PC-9 (cell line): Measurements from ENCODE around the gene SNX15. TPM values are rescaled to one million over a fixed set of nuclear protein-coding genes. Genes with fewer than 3 reads are reported as not detected.

Source experiments
- BruUV-seq: library from RNA; stranded (reverse); fragments of 400-500 nt; replicated peaks from 2 replicates; lab custom pipeline; 2021; lab: Mats Ljungman, UMichigan
- CTCF ChIA-PET: fragments of 300-600 bp; sonication (Branson Sonifier 250); formaldehyde crosslinking; loops from one replicate; lab custom pipeline; 2022; ENCODE audit warnings: antibody characterized with exemption; lab: Charles Lee
- POLR2A ChIA-PET: fragments of 300-600 bp; sonication (Branson Sonifier 250); formaldehyde crosslinking; loops from one replicate; lab custom pipeline; 2022; ENCODE audit warnings: antibody characterized with exemption; ENCODE audit not compliant: unreplicated experiment; lab: Charles Lee
- DNase-seq, 2 experiments: peaks; one replicate each; pipeline versions ENCODE4 v3.0.0 to v3.0.0-alpha.2; 2015 to 2022; ENCODE audit warnings: mixed read lengths in 1 of 2
- H2AFZ ChIP-seq: fragments of 200-600 bp; sonication (generic); 2 replicates; pipeline ENCODE4 v1.8.1; 2017; ENCODE audit warnings: antibody characterized with exemption
- H3F3A ChIP-seq: fragments of 200-600 bp; sonication (generic); 2 replicates; pipeline ENCODE4 v1.8.1; 2017; ENCODE audit warnings: antibody characterized with exemption, mild to moderate bottlenecking, low read depth; ENCODE audit not compliant: insufficient read depth
- H3K27ac ChIP-seq: fragments of 200-600 bp; sonication (generic); 2 replicates; pipeline ENCODE4 v1.6.1; 2016; ENCODE audit warnings: mixed run types
- H3K27me3 ChIP-seq: fragments of 200-600 bp; sonication (generic); 2 replicates; pipeline ENCODE4 v1.6.1; 2016; ENCODE audit warnings: low read depth, mixed run types; ENCODE audit not compliant: insufficient read depth
- H3K36me3 ChIP-seq: fragments of 200-600 bp; sonication (generic); 2 replicates; pipeline ENCODE4 v1.6.1; 2016; ENCODE audit warnings: low read depth, mixed run types
- H3K4me1 ChIP-seq: fragments of 200-600 bp; sonication (generic); replicated peaks from 2 replicates; pipeline ENCODE4 v1.6.1; 2016; ENCODE audit warnings: mixed run types; ENCODE audit not compliant: insufficient read depth
- H3K4me2 ChIP-seq: fragments of 200-600 bp; sonication (generic); 2 replicates; pipeline ENCODE4 v1.6.1; 2017; ENCODE audit warnings: mixed run types
- H3K4me3 ChIP-seq: fragments of 200-600 bp; sonication (generic); 2 replicates; pipeline ENCODE4 v1.6.1; 2016; ENCODE audit warnings: mixed run types
- H3K79me2 ChIP-seq: fragments of 200-600 bp; sonication (generic); 2 replicates; pipeline ENCODE4 v1.6.1; 2017; ENCODE audit warnings: low read depth, mixed run types
- H3K9me2 ChIP-seq: fragments of 200-600 bp; sonication (generic); 2 replicates; pipeline ENCODE4 v1.8.1; 2017; ENCODE audit warnings: mild to moderate bottlenecking; ENCODE audit not compliant: insufficient read depth
- H3K9me3 ChIP-seq: fragments of 200-600 bp; sonication (generic); 2 replicates; pipeline ENCODE4 v1.8.1; 2016; ENCODE audit warnings: low read depth; ENCODE audit not compliant: insufficient read depth
- H4K20me1 ChIP-seq: fragments of 200-600 bp; sonication (generic); 2 replicates; pipeline ENCODE4 v1.8.1; 2017; ENCODE audit not compliant: insufficient read depth
- CTCF ChIP-seq: fragments of 200-600 bp; sonication (generic); conservative IDR thresholded peaks from 2 replicates; pipeline ENCODE4 v1.6.1; 2017; ENCODE audit warnings: mixed run types, antibody characterized with exemption, mild to moderate bottlenecking, moderate library complexity
- EZH2 ChIP-seq: fragments of 200-600 bp; sonication (generic); IDR thresholded peaks from 2 replicates; pipeline ENCODE4 v1.8.0; 2017; ENCODE audit warnings: antibody characterized with exemption, low read depth
- intact Hi-C: fragments of 100-400 bp; cut with micrococcal nuclease; formaldehyde crosslinking; loops from one replicate; pipeline ENCODE4 v1.10.0; 2022; ENCODE audit not compliant: unreplicated experiment
- total RNA-seq: library from RNA; stranded (reverse); gene quantifications from 2 replicates; pipeline ENCODE4 v1.2.3, GENCODE V29; 2021

Gene SNX15
- total RNA-seq, 1 experiment from 2014 or later, result 38.2 TPM

DNA sequence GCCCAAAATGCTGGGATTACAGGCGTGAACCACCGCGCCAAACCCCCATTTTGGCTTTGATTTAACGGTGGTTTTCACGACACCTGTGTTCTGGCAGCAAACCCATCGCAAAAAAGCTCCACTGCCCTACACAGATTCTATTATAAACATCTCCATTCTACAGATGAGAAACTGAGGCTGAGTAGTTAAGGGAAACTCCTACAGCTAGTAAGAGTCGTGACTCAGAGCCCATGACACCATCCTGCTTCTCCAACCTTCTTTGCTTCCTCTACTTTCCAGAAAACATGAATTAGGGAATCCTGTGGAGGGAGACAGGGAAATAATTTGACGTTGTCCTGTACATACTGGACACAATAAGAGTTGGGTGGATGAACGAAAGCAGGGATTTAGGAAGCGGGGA lies 429 bp upstream of the SNX15 start:
- H3K9me3 ChIP-seq, result no peaks in the 10 kb centered on the region
- peak overlapping the region; percentile 86 for H3K4me2 ChIP-seq
- no peaks in the 10 kb centered on the region for H3K9me2 ChIP-seq
- intact Hi-C loops, result loop anchor here (1.0 to 5.0 kb wide), 5 partner anchors 90 to 180 kb away; partner anchors contain the start of genes ATG2A, CAPN1, PPP2R5B and ZNHIT2
- no TSS peak for BruUV-seq
- POLR2A ChIA-PET, result interaction anchor here (0.6 kb wide), 1 partner anchor 13 kb away, joined by 5 read pairs; the partner anchor contains the start of gene ARL2
- H3K27me3 ChIP-seq, result no peaks in the 10 kb centered on the region
- H3K36me3 ChIP-seq, result no peaks in the 10 kb centered on the region
- H4K20me1 ChIP-seq, result no peaks in the 10 kb centered on the region
- H3K4me3 ChIP-seq, result peak overlapping the region; percentile 64; the same call in 1 of the 2 replicates
- TF ChIP-seq CTCF (no peak), EZH2 (no peak)
- H3K4me1 ChIP-seq, result peaks cover 9% of the 10 kb centered on the region
- peak overlapping the region; percentile 36; the same call in 1 of the 2 replicates for H3K27ac ChIP-seq
- no peak for DNase-seq
- no peaks in the 10 kb centered on the region; the same call in 1 of the 2 replicates for H3F3A ChIP-seq
- H3K79me2 ChIP-seq, result no peaks in the 10 kb centered on the region
- H2AFZ ChIP-seq, result peak overlapping the region; percentile 82
- CTCF ChIA-PET, result interaction anchor here (0.6 to 1.6 kb wide), 5 partner anchors 11 to 178 kb away, joined by 3 to 7 read pairs (median 4); partner anchors contain the start of gene ARL2

DNA sequence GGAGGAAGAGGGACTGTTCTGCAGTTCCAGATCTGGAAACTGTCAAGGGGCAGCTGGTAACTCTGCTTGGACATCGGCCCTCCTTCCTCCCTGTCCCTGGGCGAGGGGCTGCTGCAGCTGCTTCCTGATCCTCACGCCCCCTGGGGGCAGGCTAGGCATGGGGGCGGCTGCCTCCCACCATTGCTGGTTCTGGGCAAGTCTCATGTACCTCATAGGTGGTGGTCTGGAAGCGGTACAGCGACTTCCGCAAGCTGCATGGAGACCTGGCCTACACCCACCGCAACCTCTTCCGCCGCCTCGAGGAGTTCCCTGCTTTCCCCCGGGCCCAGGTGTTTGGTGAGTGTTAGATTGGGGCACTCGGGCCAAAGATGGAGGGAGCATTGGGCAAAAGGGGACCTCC lies 5.0 kb downstream of the SNX15 start:
- no TSS peak for BruUV-seq
- ChIA-PET POLR2A (no interaction called here), CTCF (no interaction called here)
- no peak for DNase-seq
- Histone ChIP-seq H3F3A (peaks cover 8% of the 10 kb centered on the region; the same call in 1 of the 2 replicates), H3K4me2 (no peak overlapping the region), H3K79me2 (no peaks in the 10 kb centered on the region), H3K4me1 (peaks cover 9% of the 10 kb centered on the region), H3K9me3 (no peaks in the 10 kb centered on the region), H4K20me1 (no peaks in the 10 kb centered on the region), H2AFZ (no peak overlapping the region), H3K27ac (no peak overlapping the region), H3K4me3 (no peak overlapping the region), H3K27me3 (no peaks in the 10 kb centered on the region), H3K9me2 (no peaks in the 10 kb centered on the region), H3K36me3 (no peaks in the 10 kb centered on the region)
- intact Hi-C loops, result no loop called here
- TF ChIP-seq EZH2 (no peak), CTCF (no peak)

- POLR2A ChIA-PET, result no interaction called here
Measured at GRCh38 chr11:65034423-65034822, 7.2 kb downstream of the SNX15 start.

More at GRCh38 chr11:65034423-65034822, 7.2 kb downstream of the SNX15 start:
- Histone ChIP-seq H3K4me1 (no peaks in the 10 kb centered on the region), H3K36me3 (no peaks in the 10 kb centered on the region), H3K4me3 (no peak overlapping the region), H3K27ac (no peak overlapping the region), H3K27me3 (no peaks in the 10 kb centered on the region), H3K4me2 (no peak overlapping the region), H3F3A (peaks cover 8% of the 10 kb centered on the region; the same call in 1 of the 2 replicates), H3K79me2 (no peaks in the 10 kb centered on the region), H2AFZ (no peak overlapping the region), H3K9me2 (no peaks in the 10 kb centered on the region), H3K9me3 (no peaks in the 10 kb centered on the region), H4K20me1 (no peaks in the 10 kb centered on the region)
- no peak for DNase-seq
- intact Hi-C loops, result no loop called here
- no TSS peak for BruUV-seq
- no peak for TF ChIP-seq CTCF
- TF ChIP-seq EZH2, result no peak
- CTCF ChIA-PET, result no interaction called here
